HAP-1 (cell line): ENCODE results near the gene TNIP3.

Source experiments
- DNase-seq, 2 experiments: peaks; one replicate each; pipeline ENCODE4 v3.0.0-alpha.2; 2016 to 2020; ENCODE audit warnings: low spot score in 2 of 2
- H3K27me3 ChIP-seq: fragments of 250-450 bp; sonication (Bioruptor Pico); 2 replicates; pipeline ENCODE4 v1.5.1; 2020; ENCODE audit warnings: low read depth, mild to moderate bottlenecking, moderate library complexity
- H3K36me3 ChIP-seq: fragments of 250-450 bp; sonication (Bioruptor Pico); replicated peaks from 2 replicates; pipeline ENCODE4 v1.5.1; 2020; ENCODE audit warnings: mild to moderate bottlenecking
- H3K4me1 ChIP-seq: fragments of 250-450 bp; sonication (Bioruptor Pico); 2 replicates; pipeline ENCODE4 v1.5.1; 2020; ENCODE audit warnings: mild to moderate bottlenecking
- H3K4me3 ChIP-seq: fragments of 250-450 bp; sonication (Bioruptor Pico); 2 replicates; pipeline ENCODE4 v1.5.1; 2020; ENCODE audit warnings: mild to moderate bottlenecking, moderate library complexity
- H3K9me3 ChIP-seq: fragments of 250-450 bp; sonication (Bioruptor Pico); 2 replicates; pipeline ENCODE4 v1.5.1; 2020; ENCODE audit warnings: mild to moderate bottlenecking, moderate library complexity
- in situ Hi-C: fragments of 300-500 bp; cut with MboI; formaldehyde crosslinking; loops from 3 replicates; pipeline ENCODE4 v1.14.3; 2020; ENCODE audit warnings: low sequenced_read_pairs, inconsistent platforms, mixed read lengths

TNIP3 gene

GRCh38 chr4:121139533-121140222 lies 24.4 kb downstream of the TNIP3 start:
- no peak overlapping the region for H3K4me3 ChIP-seq
- no peaks in the 10 kb centered on the region for H3K36me3 ChIP-seq
- H3K27me3 ChIP-seq, result 0 out of 2 replicates have a peak, but pooled peaks cover 3% of the 10 kb centered on the region
- no peaks in the 10 kb centered on the region for H3K9me3 ChIP-seq
- no peak for DNase-seq
- in situ Hi-C loops, result no loop called here
- no peaks in the 10 kb centered on the region for H3K4me1 ChIP-seq

GRCh38 chr4:121138039-121138825 lies 25.9 kb downstream of the TNIP3 start:
- Histone ChIP-seq H3K9me3 (no peaks in the 10 kb centered on the region), H3K4me3 (no peak overlapping the region)
- in situ Hi-C loops, result no loop called here

GRCh38 chr4:121130326-121130660 lies 33.8 kb downstream of the TNIP3 start:
- no peaks in the 10 kb centered on the region for H3K9me3 ChIP-seq
- in situ Hi-C loops, result no loop called here
- DNase-seq, result no peak
- H3K4me1 ChIP-seq, result no peaks in the 10 kb centered on the region
- no peak overlapping the region for H3K4me3 ChIP-seq
- H3K27me3 ChIP-seq, result no peaks in the 10 kb centered on the region
- H3K36me3 ChIP-seq, result no peaks in the 10 kb centered on the region

More at GRCh38 chr4:121138039-121138825, 25.9 kb downstream of the TNIP3 start:
- Histone ChIP-seq H3K4me1 (no peaks in the 10 kb centered on the region), H3K36me3 (no peaks in the 10 kb centered on the region), H3K27me3 (no peaks in the 10 kb centered on the region)
- no peak for DNase-seq

GRCh38 chr4:121129606-121130325 lies 34.4 kb downstream of the TNIP3 start:
- no peak overlapping the region for H3K4me3 ChIP-seq
- H3K36me3 ChIP-seq, result no peaks in the 10 kb centered on the region
- H3K27me3 ChIP-seq, result no peaks in the 10 kb centered on the region
- no peaks in the 10 kb centered on the region for H3K4me1 ChIP-seq
- DNase-seq, result no peak
- H3K9me3 ChIP-seq, result no peaks in the 10 kb centered on the region
- in situ Hi-C loops, result no loop called here

GRCh38 chr4:121127100-121127499 lies 37.0 kb downstream of the TNIP3 start:
- in situ Hi-C loops, result no loop called here
- Histone ChIP-seq H3K4me1 (no peaks in the 10 kb centered on the region), H3K36me3 (no peaks in the 10 kb centered on the region), H3K27me3 (no peaks in the 10 kb centered on the region), H3K4me3 (no peak overlapping the region), H3K9me3 (no peaks in the 10 kb centered on the region)
- no peak for DNase-seq

- in situ Hi-C loops, result no loop called here
- H3K9me3 ChIP-seq, result no peaks in the 10 kb centered on the region
- H3K36me3 ChIP-seq, result no peaks in the 10 kb centered on the region
- no peaks in the 10 kb centered on the region for H3K4me1 ChIP-seq
- no peak for DNase-seq
- H3K4me3 ChIP-seq, result no peak overlapping the region
- H3K27me3 ChIP-seq, result no peaks in the 10 kb centered on the region
Observed at GRCh38 chr4:121126449-121127006, 37.6 kb downstream of the TNIP3 start.

- H3K9me3 ChIP-seq, result no peaks in the 10 kb centered on the region
- H3K4me3 ChIP-seq, result no peak overlapping the region
- DNase-seq, result no peak
- H3K27me3 ChIP-seq, result no peaks in the 10 kb centered on the region
- no peaks in the 10 kb centered on the region for H3K36me3 ChIP-seq
- in situ Hi-C loops, result no loop called here
- no peaks in the 10 kb centered on the region for H3K4me1 ChIP-seq
Observed at GRCh38 chr4:121125498-121125885, 38.6 kb downstream of the TNIP3 start.

GRCh38 chr4:121122661-121123060 lies 41.5 kb downstream of the TNIP3 start:
- H3K4me1 ChIP-seq, result no peaks in the 10 kb centered on the region
- H3K4me3 ChIP-seq, result no peak overlapping the region
- no peaks in the 10 kb centered on the region for H3K27me3 ChIP-seq
- DNase-seq, result no peak
- H3K36me3 ChIP-seq, result no peaks in the 10 kb centered on the region
- in situ Hi-C loops, result no loop called here
- no peaks in the 10 kb centered on the region for H3K9me3 ChIP-seq

GRCh38 chr4:121119715-121120114 lies 44.4 kb downstream of the TNIP3 start:
- H3K36me3 ChIP-seq, result no peaks in the 10 kb centered on the region
- in situ Hi-C loops, result no loop called here
- DNase-seq, result no peak

GRCh38 chr4:121118344-121118743 lies 45.8 kb downstream of the TNIP3 start:
- H3K36me3 ChIP-seq, result no peaks in the 10 kb centered on the region
- no peaks in the 10 kb centered on the region for H3K4me1 ChIP-seq
- 0 out of 2 replicates have a peak, but pooled peaks cover 3% of the 10 kb centered on the region for H3K27me3 ChIP-seq
- no peak overlapping the region for H3K4me3 ChIP-seq
- DNase-seq, result no peak
- H3K9me3 ChIP-seq, result no peaks in the 10 kb centered on the region
- in situ Hi-C loops, result no loop called here

More at GRCh38 chr4:121119715-121120114, 44.4 kb downstream of the TNIP3 start:
- Histone ChIP-seq H3K4me3 (no peak overlapping the region), H3K27me3 (0 out of 2 replicates have a peak, but pooled peaks cover 3% of the 10 kb centered on the region), H3K4me1 (no peaks in the 10 kb centered on the region), H3K9me3 (no peaks in the 10 kb centered on the region)

- Histone ChIP-seq H3K4me1 (no peaks in the 10 kb centered on the region), H3K4me3 (no peak overlapping the region), H3K9me3 (no peaks in the 10 kb centered on the region), H3K36me3 (no peaks in the 10 kb centered on the region), H3K27me3 (0 out of 2 replicates have a peak, but pooled peaks cover 3% of the 10 kb centered on the region)
- no peak for DNase-seq
- in situ Hi-C loops, result no loop called here
Observed at GRCh38 chr4:121114756-121115155, 49.4 kb downstream of the TNIP3 start.

- Histone ChIP-seq H3K27me3 (peaks cover 3% of the 10 kb centered on the region; the same call in 1 of the 2 replicates), H3K9me3 (no peaks in the 10 kb centered on the region), H3K36me3 (no peaks in the 10 kb centered on the region), H3K4me3 (no peak overlapping the region), H3K4me1 (no peaks in the 10 kb centered on the region)
- DNase-seq, result no peak
- in situ Hi-C loops, result no loop called here
Observed at GRCh38 chr4:121112530-121112929, 51.6 kb downstream of the TNIP3 start.

GRCh38 chr4:121108557-121108956 lies 55.6 kb downstream of the TNIP3 start:
- Histone ChIP-seq H3K27me3 (no peaks in the 10 kb centered on the region; the same call in 1 of the 2 replicates), H3K4me3 (no peak overlapping the region), H3K36me3 (no peaks in the 10 kb centered on the region), H3K9me3 (no peaks in the 10 kb centered on the region), H3K4me1 (no peaks in the 10 kb centered on the region)
- in situ Hi-C loops, result no loop called here
- no peak for DNase-seq
